Stomach (tissue), 9 donors: ENCODE data around the gene NUCB2. TPM values are rescaled to one million over a fixed set of nuclear protein-coding genes. Genes with fewer than 3 reads are reported as not detected.

Experiments
- DNase-seq, 2 donors: peaks; one replicate each; pipeline versions ENCODE4 v3.0.0 to v3.0.0-alpha.2; 2013 to 2019
- H3K27ac ChIP-seq, 5 donors: fragments of 200-600 bp in 4 of 5; sonication (generic) in 4 of 5; one replicate each; pipeline ENCODE4 v1.5.1; 2013 to 2019; ENCODE audit warnings: mild to moderate bottlenecking in 1 of 5, moderate library complexity in 1 of 5
- H3K27me3 ChIP-seq, 3 donors: fragments of 200-600 bp; sonication (generic); one replicate each; pipeline ENCODE4 v1.5.1; 2017 to 2019; ENCODE audit warnings: mixed run types in 1 of 3
- H3K36me3 ChIP-seq, 4 donors: fragments of 200-600 bp; sonication (generic); 1 replicate in 3 of 4; 2 replicates in 1 of 4; pipeline ENCODE4 v1.5.1; 2016 to 2019
- H3K4me1 ChIP-seq, 4 donors: fragments of 200-600 bp; sonication (generic); one replicate each; pipeline ENCODE4 v1.5.1; 2016 to 2019
- H3K4me3 ChIP-seq, 4 donors: fragments of 200-600 bp; sonication (generic) in 3 of 4; one replicate each; pipeline ENCODE4 v1.5.1; 2016 to 2019; ENCODE audit warnings: mild to moderate bottlenecking in 1 of 4
- H3K9me3 ChIP-seq, 4 donors: fragments of 200-600 bp; sonication (generic); one replicate each; pipeline ENCODE4 v1.5.1; 2016 to 2019
- CTCF ChIP-seq, 7 experiments: fragments of 450-650 bp in 4 of 7; fragments of 200-600 bp in 3 of 7; sonication (generic) in 3 of 7; IDR thresholded peaks; one replicate each; pipeline ENCODE4 v1.5.1; 2016 to 2019; ENCODE audit warnings: antibody characterized with exemption in 7 of 7, control low read depth in 2 of 7, mild to moderate bottlenecking in 1 of 7
- EP300 ChIP-seq: sonication (generic); formaldehyde crosslinking; IDR thresholded peaks from one replicate; pipeline ENCODE4 v1.6.1; 2017; ENCODE audit warnings: antibody characterized with exemption
- POLR2A ChIP-seq, 4 donors: fragments of 450-650 bp; IDR thresholded peaks; one replicate each; pipeline ENCODE4 v1.6.1; 2016; ENCODE audit warnings: antibody characterized with exemption in 4 of 4, control low read depth in 2 of 4, mild to moderate bottlenecking in 1 of 4, moderate library complexity in 1 of 4
- POLR2AphosphoS5 ChIP-seq, 3 donors: sonication (generic); formaldehyde crosslinking; IDR thresholded peaks; one replicate each; pipeline ENCODE4 v1.6.1; 2016; ENCODE audit warnings: antibody characterized with exemption in 3 of 3
- WGBS, 5 donors: extraction: QIAGEN DNeasy Blood & Tissue Kit in 3 of 5; methylation state at CpG; one replicate each; pipeline versions ENCODE4 v1.1.5 to v1.1.7; 2013 to 2018; 5-methylcytosine and 5-hydroxymethylcytosine counted together
- intact Hi-C: fragments of 100-400 bp; cut with DNase I; formaldehyde crosslinking; loops from one replicate; pipeline ENCODE4 v1.15.1; 2023; ENCODE audit warnings: low total_unique reads
- polyA plus RNA-seq, 3 donors: library from polyadenylated mRNA; stranded (reverse); fragments of 200-250 nt; gene quantifications; one replicate each; pipeline ENCODE4 v1.2.3, GENCODE V29; 2013
- total RNA-seq, 5 donors: library from RNA; depleted of rRNA; stranded (reverse); fragments of >200 nt; gene quantifications; one replicate each; pipeline versions ENCODE4 v1.1.0 to v1.2.3, GENCODE V29; 2014 to 2016
- donor health status: healthy with polysubstance abuse.
- donor health status: Bipolar disorder and iron deficiency.
- donor health status: healthy.

Gene NUCB2
- total and polyA plus RNA-seq, 8 donors: 6.4 to 112 (median 51.4) TPM

- intact Hi-C loops: no loop called here
- Histone ChIP-seq H3K4me1 (peaks cover 0 to 23% (median 14%) of the 10 kb centered on the region in 4 donors), H3K27me3 (no peaks in the 10 kb centered on the region), H3K4me3 (no peak overlapping the region), H3K27ac (no peak overlapping the region), H3K36me3 (no peaks in the 10 kb centered on the region), H3K9me3 (no peaks in the 10 kb centered on the region)
- DNase-seq: no peak
- 45 to 66% (median 52%) methylated on average over 6 of the region's 6 CpGs for WGBS, 5 donors
- TF ChIP-seq POLR2AphosphoS5 (IDR thresholded peaks at IDR 0.05) (no peak), POLR2A (IDR thresholded peaks at IDR 0.05) (no peak), CTCF (IDR thresholded peaks at IDR 0.05) (no peak), EP300 (no peak)
Observed at GRCh38 chr11:17273211-17273610, 3.3 kb upstream of the NUCB2 start.

- H3K27ac ChIP-seq: no peak overlapping the region
- peaks cover 0 to 27% (median 19%) of the 10 kb centered on the region in 4 donors for H3K4me1 ChIP-seq
- no peak overlapping the region for H3K4me3 ChIP-seq
- peak in 1 of 2 donors; percentile 35 for DNase-seq
- intact Hi-C loops: no loop called here
- 80 to 93% (median 90%) methylated on average over 5 of the region's 5 CpGs for WGBS, 5 donors
- no peak for TF ChIP-seq POLR2AphosphoS5 (IDR thresholded peaks at IDR 0.05)
- TF ChIP-seq CTCF (IDR thresholded peaks at IDR 0.05): no peak
- no peak for TF ChIP-seq POLR2A (IDR thresholded peaks at IDR 0.05)
- no peak for TF ChIP-seq EP300
- no peaks in the 10 kb centered on the region for H3K27me3 ChIP-seq
- H3K9me3 ChIP-seq: no peaks in the 10 kb centered on the region
- H3K36me3 ChIP-seq: no peaks in the 10 kb centered on the region
Observed at GRCh38 chr11:17273668-17274282, 2.8 kb upstream of the NUCB2 start.

GRCh38 chr11:17275400-17276235, 921 bp upstream of the NUCB2 start:
- intact Hi-C loops: no loop called here
- Histone ChIP-seq H3K4me3 (peak overlapping the region; percentile 78 to 95 (median 92)), H3K4me1 (peaks cover 0 to 45% (median 35%) of the 10 kb centered on the region in 4 donors), H3K36me3 (no peaks in the 10 kb centered on the region), H3K27ac (peak overlapping the region; percentile 87 to 93 (median 92)), H3K27me3 (no peaks in the 10 kb centered on the region), H3K9me3 (no peaks in the 10 kb centered on the region)
- WGBS, 5 donors: 46 to 60% (median 54%) methylated on average over 10 of the region's 10 CpGs
- no peak for DNase-seq
- TF ChIP-seq POLR2AphosphoS5 (IDR thresholded peaks at IDR 0.05) (no peak), EP300 (no peak), CTCF (IDR thresholded peaks at IDR 0.05) (no peak), POLR2A (IDR thresholded peaks at IDR 0.05) (no peak)

GRCh38 chr11:17277024-17277584, 565 bp downstream of the NUCB2 start:
- DNase-seq: peak in 1 of 2 donors; percentile 58
- Histone ChIP-seq H3K4me1 (peaks cover 0 to 50% (median 37%) of the 10 kb centered on the region in 4 donors), H3K27ac (peak overlapping the region; percentile 87 to 93 (median 92)), H3K36me3 (no peaks in the 10 kb centered on the region), H3K4me3 (peak overlapping the region; percentile 78 to 95 (median 92)), H3K9me3 (no peaks in the 10 kb centered on the region), H3K27me3 (no peaks in the 10 kb centered on the region)
- WGBS, 5 donors: 0 to 2% (median 1%) methylated on average over 16 to 17 of the region's 17 CpGs
- no peak for TF ChIP-seq POLR2A (IDR thresholded peaks at IDR 0.05)
- intact Hi-C loops: no loop called here
